ENCODE data around the gene RGS6.

DNA sequence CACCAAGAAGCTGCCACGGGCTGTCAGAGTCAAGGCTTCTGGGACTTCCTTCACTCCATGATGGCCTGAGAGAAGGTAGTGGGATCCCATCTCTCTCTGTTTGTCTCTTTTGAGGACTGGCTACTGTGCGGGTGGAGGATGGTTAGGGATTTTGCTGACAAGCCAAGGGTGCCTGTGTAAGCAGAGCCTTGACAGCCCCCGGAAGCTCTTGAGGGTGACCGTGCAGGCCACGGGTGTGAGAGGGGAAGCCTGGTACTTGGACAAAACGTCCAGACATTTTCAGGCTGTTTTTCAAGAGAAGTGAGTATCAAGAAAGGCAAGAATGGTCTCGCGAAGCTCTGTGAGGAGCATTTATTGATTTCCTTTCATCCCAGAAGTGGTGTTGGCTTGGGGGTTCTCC, 609.3 kb downstream of the RGS6 start:
- TF ChIP-seq POLR2A (IDR thresholded peaks at IDR 0.05; ENCODE audit: low read depth) (no peak), POLR2AphosphoS5 (IDR thresholded peaks at IDR 0.05) (no peak), EP300 (IDR thresholded peaks at IDR 0.05) (no peak)
- TF ChIP-seq, protein P1, sequence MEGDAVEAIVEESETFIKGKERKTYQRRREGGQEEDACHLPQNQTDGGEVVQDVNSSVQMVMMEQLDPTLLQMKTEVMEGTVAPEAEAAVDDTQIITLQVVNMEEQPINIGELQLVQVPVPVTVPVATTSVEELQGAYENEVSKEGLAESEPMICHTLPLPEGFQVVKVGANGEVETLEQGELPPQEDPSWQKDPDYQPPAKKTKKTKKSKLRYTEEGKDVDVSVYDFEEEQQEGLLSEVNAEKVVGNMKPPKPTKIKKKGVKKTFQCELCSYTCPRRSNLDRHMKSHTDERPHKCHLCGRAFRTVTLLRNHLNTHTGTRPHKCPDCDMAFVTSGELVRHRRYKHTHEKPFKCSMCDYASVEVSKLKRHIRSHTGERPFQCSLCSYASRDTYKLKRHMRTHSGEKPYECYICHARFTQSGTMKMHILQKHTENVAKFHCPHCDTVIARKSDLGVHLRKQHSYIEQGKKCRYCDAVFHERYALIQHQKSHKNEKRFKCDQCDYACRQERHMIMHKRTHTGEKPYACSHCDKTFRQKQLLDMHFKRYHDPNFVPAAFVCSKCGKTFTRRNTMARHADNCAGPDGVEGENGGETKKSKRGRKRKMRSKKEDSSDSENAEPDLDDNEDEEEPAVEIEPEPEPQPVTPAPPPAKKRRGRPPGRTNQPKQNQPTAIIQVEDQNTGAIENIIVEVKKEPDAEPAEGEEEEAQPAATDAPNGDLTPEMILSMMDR (IDR thresholded peaks at IDR 0.05): no peak
